Measurements from ENCODE around the gene KCNQ1.
"Not testable (repeated sequence)": the region's sequence is repeated elsewhere in the genome, so short reads cannot be mapped to it uniquely, and the experiment has no call there.

The KCNQ1 gene

DNA sequence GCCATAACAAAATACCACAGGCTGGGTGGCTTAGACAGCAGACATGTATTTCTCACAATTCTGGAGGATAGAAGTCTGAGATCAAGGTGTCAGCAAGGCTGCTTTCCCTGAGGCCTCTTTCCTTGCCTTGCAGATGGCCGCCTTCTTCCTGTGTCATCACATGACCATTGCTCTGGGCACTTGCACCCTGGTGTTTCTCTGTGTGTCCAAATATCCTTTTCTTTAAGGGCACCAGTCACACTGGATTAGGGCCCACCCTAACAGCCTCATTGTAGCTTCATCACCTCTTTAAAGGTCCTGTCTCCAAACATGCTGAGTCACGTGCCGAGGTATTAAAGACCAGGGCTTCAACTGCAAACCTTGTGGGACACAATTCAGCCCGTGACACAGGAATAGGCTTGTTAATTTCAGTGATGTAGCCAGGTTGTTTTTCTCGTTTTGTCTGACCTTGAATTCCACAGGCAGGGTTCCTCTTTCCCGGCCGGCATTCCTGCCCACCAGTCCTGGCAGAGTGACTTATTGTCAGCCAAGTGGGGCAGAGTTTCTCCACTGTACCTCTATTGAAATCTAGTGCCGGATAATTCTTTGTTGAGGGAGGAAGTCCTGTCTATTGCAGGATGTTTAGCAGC lies 154.9 kb downstream of the KCNQ1 start:
- FAIRE-seq (no peak), DNase-seq (ENCODE audit: insufficient read length, low spot score) (no peak)
- TF ChIP-seq CTCF (IDR thresholded peaks at IDR 0.05; ENCODE audit: insufficient read depth, missing control alignments): no peak

DNA sequence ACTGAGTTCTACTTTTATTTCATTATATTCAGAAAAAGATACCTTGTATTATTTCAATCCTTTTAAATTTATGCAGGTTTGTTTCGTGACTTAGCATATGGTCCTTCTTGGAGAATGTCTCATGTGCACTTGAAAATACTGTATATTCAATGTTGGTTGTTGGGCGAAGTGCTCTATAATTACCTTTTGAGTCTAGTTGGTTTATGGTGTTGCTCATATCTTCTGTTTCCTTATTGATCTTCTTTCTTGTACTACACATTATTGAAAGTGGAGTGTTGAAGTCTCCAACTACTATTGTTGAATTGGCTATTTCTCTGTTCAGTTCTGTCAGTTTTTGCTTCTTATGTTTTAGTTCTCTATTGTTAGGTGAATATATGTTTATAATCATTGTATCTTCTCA lies 164.5 kb downstream of the KCNQ1 start:
- TF ChIP-seq CTCF (IDR thresholded peaks at IDR 0.05; ENCODE audit: insufficient read depth, missing control alignments): no peak
- FAIRE-seq (no peak), DNase-seq (ENCODE audit: insufficient read length, low spot score) (no peak)

- DNase-seq (ENCODE audit: insufficient read length, low spot score) (no peak), FAIRE-seq (no peak)
- TF ChIP-seq CTCF (IDR thresholded peaks at IDR 0.05; ENCODE audit: insufficient read depth, missing control alignments): no peak
These were observed 168.2 kb downstream of the KCNQ1 start for GRCh38 chr11:2612884-2613571.

DNA sequence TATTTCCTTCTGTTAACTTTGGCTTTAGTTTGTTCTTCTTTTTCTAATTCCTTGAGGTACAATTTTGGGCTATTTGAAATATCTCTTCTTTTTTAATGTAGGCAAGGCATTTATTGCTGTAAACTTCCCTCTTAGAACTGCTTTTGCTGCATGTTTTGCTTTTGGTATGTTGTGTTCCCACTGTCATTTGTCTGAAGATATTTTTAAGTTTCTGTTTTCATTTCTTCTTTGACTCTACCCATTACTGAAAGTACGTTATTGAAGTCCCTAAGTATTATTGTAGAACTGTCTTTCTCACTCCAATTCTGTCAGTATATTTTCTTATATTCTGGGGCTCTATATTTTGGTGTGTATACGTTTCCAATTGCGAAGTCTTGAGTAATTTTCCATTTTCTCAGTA lies 177.1 kb downstream of the KCNQ1 start:
- TF ChIP-seq CTCF (IDR thresholded peaks at IDR 0.05; ENCODE audit: insufficient read depth, missing control alignments): no peak
- FAIRE-seq: no peak

GRCh38 chr11:2625183-2625582 lies 180.4 kb downstream of the KCNQ1 start:
- FAIRE-seq: no peak
- TF ChIP-seq CTCF (IDR thresholded peaks at IDR 0.05; ENCODE audit: insufficient read depth, missing control alignments): no peak
- DNase-seq (ENCODE audit: insufficient read length, low spot score): no peak

More for the DNA sequence above, 177.1 kb downstream of the KCNQ1 start:
- DNase-seq (ENCODE audit: insufficient read length, low spot score): no peak

- FAIRE-seq (no peak), DNase-seq (ENCODE audit: insufficient read length, low spot score) (no peak)
- no peak for TF ChIP-seq CTCF (IDR thresholded peaks at IDR 0.05; ENCODE audit: insufficient read depth, missing control alignments)
These were observed 185.9 kb downstream of the KCNQ1 start for GRCh38 chr11:2630679-2631078.

- no peak for FAIRE-seq
These were observed 186.4 kb downstream of the KCNQ1 start for GRCh38 chr11:2631161-2631560.

GRCh38 chr11:2639763-2640162 lies 195.0 kb downstream of the KCNQ1 start:
- not testable (repeated sequence) for FAIRE-seq; DNase-seq (ENCODE audit: insufficient read length, low spot score)

More at GRCh38 chr11:2631161-2631560, 186.4 kb downstream of the KCNQ1 start:
- no peak for TF ChIP-seq CTCF (IDR thresholded peaks at IDR 0.05; ENCODE audit: insufficient read depth, missing control alignments)
- DNase-seq (ENCODE audit: insufficient read length, low spot score): no peak
